SK-N-SH treated with all-trans-retinoic acid at 6 μM for 48 hours (cell line): ENCODE measurements around the gene MMP23B.
"Not testable (repeated sequence)": the region's sequence is repeated elsewhere in the genome, so short reads cannot be mapped to it uniquely, and the experiment has no call there.

Source experiments
- ESRRG ChIP-seq: fragments of 250-450 bp; sonication (Bioruptor Pico); IDR thresholded peaks from 2 replicates; pipeline ENCODE4 v1.6.1; 2021; ENCODE audit warnings: mild to moderate bottlenecking
- PATZ1 ChIP-seq: fragments of 250-450 bp; sonication (Bioruptor Pico); IDR thresholded peaks from 2 replicates; pipeline ENCODE4 v1.8.0; 2020; ENCODE audit warnings: mild to moderate bottlenecking, moderate library complexity, borderline replicate concordance
- SNAI2 ChIP-seq: fragments of 250-450 bp; sonication (Bioruptor Pico); IDR thresholded peaks from 2 replicates; pipeline ENCODE4 v1.5.0; 2020; ENCODE audit warnings: mild to moderate bottlenecking, moderate library complexity
- TSHZ2 ChIP-seq: fragments of 250-450 bp; sonication (Bioruptor Pico); IDR thresholded peaks from 2 replicates; pipeline ENCODE4 v1.5.0; 2020; ENCODE audit warnings: mild to moderate bottlenecking, moderate library complexity
- TF ChIP-seq, protein P1 (sequence below): fragments of 250-450 bp; sonication (Bioruptor Pico); IDR thresholded peaks from 2 replicates; pipeline ENCODE4 v1.5.1; 2021; ENCODE audit warnings: mild to moderate bottlenecking, moderate library complexity

DNA sequence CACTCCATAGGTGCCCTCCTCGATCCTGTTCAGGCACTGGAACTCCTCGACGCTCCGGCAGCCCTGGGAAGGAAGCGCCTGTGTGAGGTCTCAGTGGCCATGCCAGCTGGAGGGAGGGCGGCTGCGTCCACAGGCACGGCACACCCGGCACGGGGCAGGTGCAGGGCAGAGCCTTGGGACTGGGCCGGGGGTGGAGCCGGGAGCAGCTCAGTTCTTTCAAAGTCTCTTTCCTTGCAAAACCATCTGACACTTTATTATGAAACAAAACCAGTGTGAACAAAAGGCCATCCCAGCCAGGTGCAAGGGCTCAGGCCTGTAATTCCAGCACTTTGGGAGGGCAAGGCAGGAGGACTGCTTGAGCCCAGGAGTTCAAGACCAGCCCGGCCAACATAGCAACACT, 6.6 kb downstream of the MMP23B start:
- not testable (repeated sequence) for TF ChIP-seq SNAI2, PATZ1, ESRRG, TSHZ2 (CRISPR knock-in tag)
- TF ChIP-seq, protein P1, sequence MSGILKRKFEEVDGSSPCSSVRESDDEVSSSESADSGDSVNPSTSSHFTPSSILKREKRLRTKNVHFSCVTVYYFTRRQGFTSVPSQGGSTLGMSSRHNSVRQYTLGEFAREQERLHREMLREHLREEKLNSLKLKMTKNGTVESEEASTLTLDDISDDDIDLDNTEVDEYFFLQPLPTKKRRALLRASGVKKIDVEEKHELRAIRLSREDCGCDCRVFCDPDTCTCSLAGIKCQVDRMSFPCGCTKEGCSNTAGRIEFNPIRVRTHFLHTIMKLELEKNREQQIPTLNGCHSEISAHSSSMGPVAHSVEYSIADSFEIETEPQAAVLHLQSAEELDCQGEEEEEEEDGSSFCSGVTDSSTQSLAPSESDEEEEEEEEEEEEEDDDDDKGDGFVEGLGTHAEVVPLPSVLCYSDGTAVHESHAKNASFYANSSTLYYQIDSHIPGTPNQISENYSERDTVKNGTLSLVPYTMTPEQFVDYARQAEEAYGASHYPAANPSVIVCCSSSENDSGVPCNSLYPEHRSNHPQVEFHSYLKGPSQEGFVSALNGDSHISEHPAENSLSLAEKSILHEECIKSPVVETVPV (CRISPR knock-in tag) = not testable (repeated sequence)
